Measurements from ENCODE around the gene DDX49.

DDX49 gene

GRCh38 chr19:18919086-18919899, at the start of gene DDX49, which contains the start of gene COPE:
TSS of gene DDX49 (plus strand) at chr19:18919715. CDS start at chr19:18919742, 27 bp downstream.
TSS of gene COPE (minus strand) at chr19:18919387. CDS start at chr19:18919348, 39 bp downstream.
- DNase-seq (ENCODE audit: low spot score) = peak; percentile 100

- no peak for DNase-seq (ENCODE audit: low spot score)
Measured at GRCh38 chr19:18869781-18870530, 49.6 kb upstream of the DDX49 start.

GRCh38 chr19:18870531-18871172, 48.9 kb upstream of the DDX49 start:
- DNase-seq (ENCODE audit: low spot score) = no peak

- no peak for DNase-seq (ENCODE audit: low spot score)
Measured at GRCh38 chr19:18871543-18871942, 48.0 kb upstream of the DDX49 start.

GRCh38 chr19:18875726-18876125, 43.8 kb upstream of the DDX49 start:
- no peak for DNase-seq (ENCODE audit: low spot score)

GRCh38 chr19:18876865-18877264, 42.6 kb upstream of the DDX49 start:
- DNase-seq (ENCODE audit: low spot score) = no peak

- DNase-seq (ENCODE audit: low spot score) = no peak
Measured at GRCh38 chr19:18878058-18878797, 41.3 kb upstream of the DDX49 start.

GRCh38 chr19:18878858-18879578, 40.5 kb upstream of the DDX49 start:
- no peak for DNase-seq (ENCODE audit: low spot score)

- DNase-seq (ENCODE audit: low spot score) = no peak
Measured at GRCh38 chr19:18879579-18880373, 39.7 kb upstream of the DDX49 start.

GRCh38 chr19:18881491-18881890, 38.0 kb upstream of the DDX49 start:
- no peak for DNase-seq (ENCODE audit: low spot score)

GRCh38 chr19:18883526-18884304, 35.8 kb upstream of the DDX49 start:
- DNase-seq (ENCODE audit: low spot score) = no peak

GRCh38 chr19:18886972-18887371, 32.5 kb upstream of the DDX49 start:
- no peak for DNase-seq (ENCODE audit: low spot score)

GRCh38 chr19:18889949-18890745, 29.4 kb upstream of the DDX49 start:
- DNase-seq (ENCODE audit: low spot score) = no peak

- no peak for DNase-seq (ENCODE audit: low spot score)
Measured at GRCh38 chr19:18893587-18894253, 25.8 kb upstream of the DDX49 start.

- DNase-seq (ENCODE audit: low spot score) = peak; percentile 97
Measured at GRCh38 chr19:18894254-18895037, 25.1 kb upstream of the DDX49 start.

- peak; percentile 90 for DNase-seq (ENCODE audit: low spot score)
Measured at GRCh38 chr19:18895038-18895823, 24.3 kb upstream of the DDX49 start.
